Stimulated activated CD4-positive, alpha-beta T cell treated with anti-CD3 and anti-CD28 coated beads, Interleukin-1b, Interleukin-23, amount 100 ng/mL, for 24 hours (primary cell): Measurements from ENCODE around the gene ABCA4.
"Not testable (repeated sequence)": the region's sequence is repeated elsewhere in the genome, so short reads cannot be mapped to it uniquely, and the experiment has no call there.

Source experiments
- DNase-seq, 4 experiments: peaks; one replicate each; pipeline ENCODE4 v3.0.0-alpha.2; 2020; ENCODE audit warnings: low read depth in 4 of 4, low spot score in 1 of 4

Gene ABCA4

GRCh38 chr1:94011129-94011528 lies 109.8 kb downstream of the ABCA4 start:
- DNase-seq: no peak

DNA sequence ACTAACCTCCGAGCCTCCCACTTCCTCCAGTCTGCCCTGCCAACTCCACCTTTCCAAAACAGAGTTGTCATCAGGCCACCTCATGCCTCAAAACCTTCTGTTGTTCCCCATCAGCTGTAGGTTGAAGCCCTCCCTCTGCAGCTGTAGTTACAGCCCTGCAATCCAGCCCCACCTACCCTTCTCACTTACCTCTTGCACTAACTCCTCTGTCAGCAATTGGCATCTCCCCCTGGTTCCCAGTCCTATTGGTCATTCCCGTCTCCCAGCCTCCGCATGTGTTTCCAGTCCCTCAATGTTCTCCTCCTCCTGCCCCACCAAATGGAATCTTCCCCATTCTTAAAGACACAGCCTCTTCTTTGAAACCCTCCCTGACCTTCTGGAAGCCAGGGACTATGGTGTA lies 111.6 kb downstream of the ABCA4 start:
- DNase-seq: no peak

- DNase-seq: no peak
These were observed 114.3 kb downstream of the ABCA4 start for GRCh38 chr1:94006604-94007003.

- DNase-seq: no peak
These were observed 116.0 kb downstream of the ABCA4 start for GRCh38 chr1:94004924-94005323.

DNA sequence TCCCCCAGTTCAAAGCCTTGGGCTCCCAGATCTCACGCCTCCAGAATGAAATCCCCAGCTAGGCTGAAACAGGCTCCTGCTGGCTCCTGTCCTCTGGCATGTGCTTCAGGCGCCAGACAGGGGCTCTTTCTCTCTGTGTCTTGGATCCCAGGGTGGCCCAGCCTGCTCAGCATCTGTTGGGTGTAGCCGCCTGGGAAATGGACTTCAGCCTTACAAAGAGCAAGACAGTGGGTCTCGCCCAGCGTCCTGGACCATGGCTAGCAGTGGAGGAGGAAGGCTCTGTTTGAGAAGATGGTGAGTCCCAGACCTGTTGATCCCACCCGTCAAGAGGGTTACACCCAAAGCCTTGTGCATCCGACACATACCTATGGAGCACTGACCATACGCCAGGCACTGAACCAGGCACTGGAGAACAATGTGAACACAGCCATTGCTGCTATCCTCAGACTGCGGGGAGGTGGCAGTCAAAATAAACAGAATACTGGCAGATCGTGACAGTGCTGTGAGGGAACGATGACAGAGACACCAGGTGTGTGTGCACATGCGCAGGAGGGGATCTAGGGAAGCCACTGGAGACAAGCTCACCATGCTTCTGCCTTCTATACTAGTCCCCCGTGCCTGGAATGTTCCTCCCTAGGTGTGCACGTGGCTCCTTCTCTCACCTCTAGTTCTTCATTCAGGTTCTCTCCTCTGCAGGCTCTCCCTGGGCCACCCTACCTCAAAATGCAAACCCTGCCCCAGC lies 118.7 kb downstream of the ABCA4 start:
- no peak for DNase-seq

DNA sequence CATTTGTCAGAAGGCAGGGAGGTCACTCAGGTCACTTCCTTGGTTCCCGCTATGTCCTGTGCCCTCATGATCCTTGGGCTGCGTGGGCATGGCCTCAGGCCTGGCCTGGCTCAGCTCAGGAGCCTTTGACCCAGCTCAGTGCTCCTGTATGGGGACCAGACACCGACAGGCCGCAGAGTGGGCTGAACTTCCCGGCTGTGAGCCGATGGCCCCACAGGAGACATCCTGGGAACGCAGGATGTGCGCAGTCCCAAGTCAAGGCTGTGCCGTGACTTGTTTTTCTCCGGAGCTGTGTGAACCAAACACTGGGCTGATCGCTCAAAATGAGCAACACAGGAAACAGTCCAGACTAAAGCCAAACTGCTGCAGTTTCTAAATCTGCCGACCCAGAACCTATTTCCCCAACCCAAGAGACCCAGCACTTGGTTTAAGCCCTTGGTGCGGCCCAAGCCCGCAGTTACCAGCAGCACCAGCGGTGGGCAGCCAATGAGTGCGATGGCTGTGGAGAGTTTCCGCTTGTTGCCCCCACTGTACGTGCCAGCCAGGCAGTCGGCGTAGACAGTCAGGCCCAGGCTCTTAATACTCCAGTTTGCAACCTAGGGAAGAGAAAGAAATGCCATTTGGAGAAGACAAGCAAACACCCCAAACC lies 119.4 kb downstream of the ABCA4 start:
- DNase-seq: no peak

DNA sequence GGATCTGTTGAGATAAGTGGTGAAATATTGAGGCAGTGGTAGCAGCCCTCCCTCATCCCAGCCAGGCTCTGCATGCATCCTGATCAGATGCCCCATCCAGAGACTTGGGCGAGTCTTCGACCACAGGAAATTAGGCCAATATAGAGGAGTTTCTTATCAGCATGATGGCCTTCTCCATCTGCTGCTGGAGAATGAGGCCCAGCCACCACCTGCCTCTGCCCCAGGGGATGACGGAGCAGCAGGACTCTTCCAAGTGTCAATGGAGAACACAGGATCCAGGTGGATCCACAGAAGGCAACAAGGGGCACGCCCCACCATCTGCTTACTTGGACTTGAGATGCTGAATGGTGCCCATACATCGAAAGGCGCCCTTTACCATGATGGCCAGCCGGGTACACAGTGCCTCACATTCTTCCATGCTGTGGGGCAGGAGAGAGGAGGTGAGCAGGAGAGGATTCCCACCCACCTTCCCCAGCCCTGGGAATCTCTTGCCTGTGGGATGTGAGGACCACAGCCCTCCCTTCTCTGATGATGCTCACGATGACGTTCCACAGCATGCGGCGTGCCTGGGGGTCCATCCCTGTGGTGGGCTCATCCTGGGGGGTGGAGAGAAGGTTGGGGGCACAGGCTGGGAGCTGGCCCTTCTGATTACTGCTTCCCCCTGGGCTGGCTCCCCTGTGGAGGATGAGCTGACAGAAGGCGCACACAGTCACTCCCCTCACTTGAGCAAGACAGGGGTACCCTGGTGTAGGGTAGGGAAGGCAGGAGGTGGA lies 120.3 kb downstream of the ABCA4 start:
- no peak for DNase-seq

GRCh38 chr1:93999840-94000415 lies 121.0 kb downstream of the ABCA4 start:
- DNase-seq: no peak

DNA sequence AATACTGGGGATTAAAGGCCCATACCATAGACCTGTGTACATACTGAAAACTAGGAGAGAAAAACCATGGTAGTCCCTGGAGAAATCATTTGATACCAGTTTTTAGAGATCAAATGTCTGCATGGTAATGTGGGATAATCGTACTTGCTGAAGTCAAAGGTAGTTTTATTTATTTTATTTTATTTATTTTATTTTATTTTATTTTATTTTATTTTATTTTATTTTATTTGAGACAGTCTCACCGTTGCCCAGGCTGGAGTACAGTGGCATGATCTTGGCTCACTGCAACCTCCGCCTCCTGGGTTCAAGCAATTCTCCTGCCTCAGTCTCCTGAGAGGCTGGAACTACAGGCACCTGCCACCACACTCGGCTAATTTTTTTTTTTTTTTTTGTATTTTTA lies 122.4 kb downstream of the ABCA4 start:
- DNase-seq: not testable (repeated sequence)

DNA sequence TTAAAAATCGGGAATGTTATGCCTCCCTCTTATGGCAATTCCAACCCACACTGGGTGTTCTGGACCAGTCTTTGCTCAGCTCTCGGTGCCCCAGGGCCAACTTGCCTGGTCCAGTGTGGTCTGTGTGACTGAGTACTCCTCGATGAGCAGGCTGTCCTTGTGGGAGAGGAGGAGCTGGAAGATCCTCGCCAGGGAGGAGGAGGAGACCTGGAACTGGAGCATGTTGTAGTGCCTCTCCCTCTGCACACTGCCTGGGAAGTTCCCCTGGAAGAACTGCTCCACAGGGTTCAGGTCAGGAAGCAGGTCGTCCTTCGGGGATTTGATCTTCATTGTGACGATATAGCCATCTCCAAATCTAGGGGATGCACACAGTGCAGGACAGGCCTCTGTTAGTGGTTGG lies 123.2 kb downstream of the ABCA4 start:
- no peak for DNase-seq

- DNase-seq: no peak
These were observed 125.0 kb downstream of the ABCA4 start for GRCh38 chr1:93995837-93996536.

GRCh38 chr1:93993731-93994130 lies 127.2 kb downstream of the ABCA4 start:
- no peak for DNase-seq

DNA sequence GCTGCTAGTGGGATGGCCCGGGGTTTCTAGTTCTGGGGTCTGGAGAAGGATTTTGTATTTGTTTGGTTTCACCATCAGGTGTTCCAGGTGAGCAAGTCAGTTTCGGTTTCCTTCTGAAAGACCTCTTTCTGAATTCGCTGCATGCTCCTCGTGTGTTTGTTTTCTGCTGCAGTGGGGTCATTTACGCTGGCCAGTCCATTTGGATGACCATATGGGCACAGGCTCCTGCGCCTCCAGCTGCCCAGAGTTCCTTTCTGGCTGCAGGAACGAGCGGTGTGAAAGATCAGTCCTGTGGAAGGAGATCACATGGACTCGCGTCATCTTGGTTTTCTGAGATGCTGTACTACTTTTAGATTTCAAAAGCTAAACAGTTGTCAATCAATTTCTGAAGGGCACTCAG lies 128.0 kb downstream of the ABCA4 start:
- no peak for DNase-seq

GRCh38 chr1:93992190-93992589 lies 128.8 kb downstream of the ABCA4 start:
- DNase-seq: no peak

DNA sequence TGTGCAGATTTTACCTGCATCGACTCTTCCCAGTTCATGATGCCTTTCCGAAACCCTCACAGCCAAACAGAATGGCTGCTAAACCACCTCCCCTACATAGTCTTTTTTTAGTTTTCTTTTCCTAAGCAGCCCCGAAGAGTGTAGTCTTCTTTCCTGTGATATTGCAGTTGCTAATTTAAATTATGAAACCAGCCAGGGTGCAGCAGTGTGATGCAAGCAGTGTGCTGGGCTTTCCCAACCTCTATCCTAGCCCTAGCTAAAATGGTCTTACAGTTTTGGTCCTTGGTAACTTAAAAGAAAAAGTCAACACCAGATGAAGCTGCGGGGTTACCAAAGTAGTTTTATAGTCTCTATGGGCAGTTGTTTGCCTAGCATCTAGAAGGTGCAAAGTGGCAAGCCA lies 129.7 kb downstream of the ABCA4 start:
- no peak for DNase-seq

- not testable (repeated sequence) for DNase-seq
These were observed 130.5 kb downstream of the ABCA4 start for GRCh38 chr1:93990477-93990876.

DNA sequence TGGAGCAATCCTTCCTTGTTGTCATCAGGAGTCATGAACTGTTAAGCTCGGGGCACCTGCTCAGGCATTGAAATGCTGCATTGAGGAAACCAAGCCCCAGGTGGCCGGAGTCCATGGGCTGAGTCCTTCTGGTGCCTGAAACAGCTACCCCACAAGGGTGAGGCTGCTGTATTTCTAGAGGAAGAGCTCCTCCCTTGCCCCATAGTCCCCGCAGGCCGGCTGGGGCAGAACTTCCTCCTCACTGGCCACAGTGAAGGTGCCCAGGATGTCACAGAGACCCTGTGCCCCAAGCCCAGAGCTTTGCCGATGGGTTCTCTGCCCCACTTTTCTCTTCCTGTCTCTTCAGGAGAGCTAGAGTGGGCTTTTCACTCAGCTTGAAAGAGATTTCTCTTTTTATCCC lies 130.9 kb downstream of the ABCA4 start:
- no peak for DNase-seq

DNA sequence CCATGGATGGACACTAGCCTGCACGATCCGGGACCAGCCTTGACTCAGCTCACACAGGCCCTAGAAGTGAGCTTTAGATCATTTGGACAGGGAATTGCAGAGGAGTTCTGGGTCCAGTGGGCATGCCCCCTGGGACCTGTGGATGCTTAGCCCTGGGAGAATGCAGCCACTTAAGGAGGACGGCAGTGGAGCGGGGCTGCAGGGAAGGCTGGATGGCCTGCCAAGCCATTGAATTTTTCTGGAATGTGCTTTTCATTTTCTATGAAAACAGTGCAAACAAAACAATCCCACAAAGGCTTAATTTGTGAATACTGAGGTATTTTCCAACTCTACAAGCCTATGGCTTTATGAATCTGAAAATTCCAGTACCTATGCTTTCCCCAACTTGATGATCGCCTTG lies 131.3 kb downstream of the ABCA4 start:
- DNase-seq: no peak

DNA sequence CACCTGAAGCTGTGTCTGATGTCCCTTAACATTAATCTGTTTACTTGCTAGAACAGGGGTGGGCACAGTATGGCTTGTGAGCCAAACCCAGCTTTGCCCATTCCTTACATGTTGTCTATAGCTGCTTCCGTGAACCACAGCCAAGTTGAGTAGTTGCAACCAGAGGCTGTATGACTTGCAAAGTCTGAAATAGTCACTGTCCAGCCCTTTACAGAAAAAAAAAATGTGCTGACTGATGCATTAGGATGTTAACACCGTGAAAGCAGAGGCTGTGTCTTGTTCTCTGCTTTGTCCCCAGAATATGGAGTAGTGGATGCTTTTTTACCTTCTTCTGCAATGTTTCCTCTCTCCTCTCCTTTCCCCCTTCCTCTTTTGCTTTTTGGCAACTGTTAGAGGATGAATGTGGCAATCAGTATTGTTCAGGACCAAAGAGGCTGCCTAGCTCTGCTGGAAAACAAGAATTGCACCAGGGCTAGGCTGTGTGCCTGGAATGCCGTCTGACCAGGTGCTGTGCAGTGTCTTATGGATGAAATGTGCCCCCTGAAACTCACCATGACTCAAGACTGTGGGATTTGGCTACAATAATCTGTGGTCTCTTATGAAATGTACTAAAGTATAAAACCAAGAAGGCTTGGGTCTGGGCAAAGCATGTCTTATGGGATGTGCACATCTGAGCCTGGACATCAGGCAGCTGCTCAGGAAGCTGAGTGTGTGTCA lies 132.2 kb downstream of the ABCA4 start:
- DNase-seq: no peak

DNA sequence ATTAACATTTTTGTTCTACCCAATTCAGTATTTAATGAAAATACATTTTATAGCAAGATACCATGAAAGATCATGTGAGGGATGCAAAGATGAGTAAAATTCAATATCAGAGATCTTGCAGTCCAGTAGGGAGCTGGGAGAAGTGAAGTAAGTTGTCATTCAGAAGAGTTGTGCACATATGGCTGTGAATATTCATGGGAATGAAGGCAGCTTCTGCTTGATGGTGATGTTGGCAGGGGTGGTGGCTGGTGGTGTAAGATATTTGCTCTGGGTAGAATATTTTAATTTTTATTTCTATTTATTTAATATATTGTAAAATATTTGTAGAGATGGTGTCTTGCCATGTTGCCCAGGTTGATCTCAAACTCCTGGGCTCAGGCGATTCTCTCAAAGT lies 139.7 kb downstream of the ABCA4 start:
- DNase-seq: no peak
